Nephron (organoid): ENCODE measurements around the gene THAP7.
A peak's percentile ranks its signal among the peaks of the same experiment; 100 is the strongest.

Experiments used
- H3K27ac Mint-ChIP-seq, 3 experiments: 2 replicates each; pipeline ENCODE4 v1.8.0; 2020; ENCODE audit warnings: mixed read lengths in 3 of 3, mild to moderate bottlenecking in 2 of 3, moderate library complexity in 1 of 3
- H3K27me3 Mint-ChIP-seq: 2 replicates; pipeline ENCODE4 v1.8.0; 2021; ENCODE audit warnings: low read depth, mild to moderate bottlenecking, moderate library complexity, mixed read lengths
- H3K36me3 Mint-ChIP-seq: 2 replicates; pipeline ENCODE4 v1.8.0; 2020; ENCODE audit warnings: low read depth, mixed read lengths
- H3K4me1 Mint-ChIP-seq: 2 replicates; pipeline ENCODE4 v1.8.0; 2020; ENCODE audit warnings: mixed read lengths
- H3K4me3 Mint-ChIP-seq, 3 experiments: 2 replicates each; pipeline ENCODE4 v1.8.0; 2020; ENCODE audit warnings: mild to moderate bottlenecking in 3 of 3, mixed read lengths in 3 of 3, moderate library complexity in 2 of 3
- H3K9me3 Mint-ChIP-seq: 2 replicates; pipeline ENCODE4 v1.8.0; 2020; ENCODE audit warnings: mixed read lengths
- CTCF ChIP-seq, 3 experiments: fragments of 200-600 bp; sonication (generic); IDR thresholded peaks; one replicate each; pipeline ENCODE4 v1.5.0; 2021; ENCODE audit warnings: antibody characterized with exemption in 3 of 3; ENCODE audit not compliant: unreplicated experiment in 3 of 3

The THAP7 gene

GRCh38 chr22:20987375-20987774, 14.5 kb downstream of the THAP7 start:
- peaks cover 19% of the 10 kb centered on the region for H3K36me3 Mint-ChIP-seq
- no peak overlapping the region for H3K4me3 Mint-ChIP-seq
- H3K27ac Mint-ChIP-seq = no peak overlapping the region
- no peak for TF ChIP-seq CTCF (IDR thresholded peaks at IDR 0.05; ENCODE audit: unreplicated experiment in 3 of 3)
- H3K27me3 Mint-ChIP-seq = no peaks in the 10 kb centered on the region
- no peaks in the 10 kb centered on the region for H3K9me3 Mint-ChIP-seq
- no peaks in the 10 kb centered on the region for H3K4me1 Mint-ChIP-seq

- TF ChIP-seq CTCF (IDR thresholded peaks at IDR 0.05; ENCODE audit: unreplicated experiment in 3 of 3) = no peak
- Mint-ChIP-seq H3K36me3 (peaks cover 19% of the 10 kb centered on the region), H3K27me3 (no peaks in the 10 kb centered on the region), H3K9me3 (no peaks in the 10 kb centered on the region), H3K27ac (no peak overlapping the region), H3K4me3 (no peak overlapping the region), H3K4me1 (peaks cover 3% of the 10 kb centered on the region)
Measured at GRCh38 chr22:20986365-20986764, 15.6 kb downstream of the THAP7 start.

GRCh38 chr22:20985720-20986119, 16.2 kb downstream of the THAP7 start:
- no peak overlapping the region for H3K4me3 Mint-ChIP-seq

GRCh38 chr22:20983081-20983771, 18.7 kb downstream of the THAP7 start:
- peaks cover 3% of the 10 kb centered on the region for H3K9me3 Mint-ChIP-seq
- peaks cover 5% of the 10 kb centered on the region for H3K27me3 Mint-ChIP-seq
- H3K4me1 Mint-ChIP-seq = peaks cover 14% of the 10 kb centered on the region
- H3K27ac Mint-ChIP-seq = peak overlapping the region; percentile 45 to 83 (median 56)
- peaks cover 19% of the 10 kb centered on the region for H3K36me3 Mint-ChIP-seq
- no peak for TF ChIP-seq CTCF (IDR thresholded peaks at IDR 0.05; ENCODE audit: unreplicated experiment in 3 of 3)
- peak overlapping the region; percentile 99 to 100 (median 99) for H3K4me3 Mint-ChIP-seq

More at GRCh38 chr22:20985720-20986119, 16.2 kb downstream of the THAP7 start:
- no peak for TF ChIP-seq CTCF (IDR thresholded peaks at IDR 0.05; ENCODE audit: unreplicated experiment in 3 of 3)
- no peaks in the 10 kb centered on the region for H3K27me3 Mint-ChIP-seq
- peaks cover 19% of the 10 kb centered on the region for H3K36me3 Mint-ChIP-seq
- H3K9me3 Mint-ChIP-seq = no peaks in the 10 kb centered on the region
- H3K27ac Mint-ChIP-seq = no peak overlapping the region
- H3K4me1 Mint-ChIP-seq = peaks cover 5% of the 10 kb centered on the region

- peaks cover 13% of the 10 kb centered on the region for H3K36me3 Mint-ChIP-seq
- H3K27ac Mint-ChIP-seq = peak overlapping the region; percentile 45 to 83 (median 56)
- H3K4me1 Mint-ChIP-seq = peaks cover 14% of the 10 kb centered on the region
- peaks cover 5% of the 10 kb centered on the region for H3K27me3 Mint-ChIP-seq
- peak overlapping the region; percentile 99 to 100 (median 99) for H3K4me3 Mint-ChIP-seq
- no peak for TF ChIP-seq CTCF (IDR thresholded peaks at IDR 0.05; ENCODE audit: unreplicated experiment in 3 of 3)
- peaks cover 3% of the 10 kb centered on the region for H3K9me3 Mint-ChIP-seq
Measured at GRCh38 chr22:20982563-20982882, 19.4 kb downstream of the THAP7 start.
